Measurements from ENCODE around the gene ARHGAP6. TPM values are rescaled to one million over a fixed set of nuclear protein-coding genes. Genes with fewer than 3 reads are reported as not detected.

Gene ARHGAP6
- total RNA-seq, 6 experiments from 2014 or later: 0.51 to 1.0 (median 0.69) TPM

DNA sequence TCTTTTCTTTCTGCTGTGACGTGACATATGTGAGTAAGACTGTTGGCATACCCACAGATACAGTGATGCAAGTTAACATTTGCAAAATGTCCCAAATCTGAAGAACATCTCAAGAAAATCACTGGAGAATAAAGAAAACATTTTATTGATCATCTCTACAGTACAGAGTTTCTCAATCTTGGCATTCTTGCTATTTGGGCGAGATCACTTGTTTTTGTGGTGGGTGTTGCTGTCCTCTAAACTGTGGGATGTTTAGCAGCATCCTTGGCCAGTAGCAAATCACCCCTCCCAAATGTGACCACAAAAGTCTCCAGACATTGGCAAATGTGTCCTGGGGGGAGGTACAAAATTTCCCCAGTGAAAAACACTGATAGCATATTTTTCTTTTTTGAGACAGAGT is 343.7 kb downstream of the ARHGAP6 start:
- H3K36me3 Mint-ChIP-seq (ENCODE audit: low read depth): no peaks in the 10 kb centered on the region
- H3K27me3 Mint-ChIP-seq (ENCODE audit: insufficient read depth): no peaks in the 10 kb centered on the region
- H3K9me3 Mint-ChIP-seq: no peaks in the 10 kb centered on the region
- H3K4me3 Mint-ChIP-seq: no peak overlapping the region
- no peak for TF ChIP-seq CTCF (IDR thresholded peaks at IDR 0.05)
- no peaks in the 10 kb centered on the region; the same call in 1 of the 2 replicates for H3K4me1 Mint-ChIP-seq (ENCODE audit: low read depth)
- H3K27ac Mint-ChIP-seq: no peak overlapping the region
- DNase-seq: no peak

- no peak overlapping the region for H3K27ac Mint-ChIP-seq
- no peaks in the 10 kb centered on the region for H3K9me3 Mint-ChIP-seq
- no peak overlapping the region for H3K4me3 Mint-ChIP-seq
- peaks cover 1% of the 10 kb centered on the region; the same call in 1 of the 2 replicates for H3K27me3 Mint-ChIP-seq (ENCODE audit: insufficient read depth)
- no peak for TF ChIP-seq CTCF (IDR thresholded peaks at IDR 0.05)
- H3K36me3 Mint-ChIP-seq (ENCODE audit: low read depth): no peaks in the 10 kb centered on the region
- no peaks in the 10 kb centered on the region; the same call in 1 of the 2 replicates for H3K4me1 Mint-ChIP-seq (ENCODE audit: low read depth)
- DNase-seq: no peak
Measured at GRCh38 chrX:11319806-11320520, 345.8 kb downstream of the ARHGAP6 start.

DNA sequence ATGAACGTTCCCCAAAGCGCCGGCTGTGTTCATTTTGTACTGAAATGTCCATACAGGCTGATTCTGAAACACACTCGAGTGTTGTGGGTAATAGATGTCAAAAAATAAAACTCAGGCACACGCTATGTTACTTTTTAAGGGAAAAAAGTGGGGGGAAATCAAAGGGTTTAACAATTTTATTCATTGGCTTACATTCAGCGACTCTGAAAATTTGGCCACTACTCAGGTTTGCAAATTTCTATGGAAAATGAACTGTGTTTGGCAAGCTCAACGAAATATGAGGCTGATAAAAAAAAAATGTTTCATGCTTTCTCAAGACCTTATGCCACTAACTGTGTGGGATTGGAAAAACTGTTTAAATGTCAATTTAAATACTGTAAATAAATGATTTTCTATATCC is 354.0 kb downstream of the ARHGAP6 start:
- no peak for TF ChIP-seq CTCF (IDR thresholded peaks at IDR 0.05)
- H3K36me3 Mint-ChIP-seq (ENCODE audit: low read depth): no peaks in the 10 kb centered on the region
- no peak for DNase-seq
- no peak overlapping the region for H3K4me3 Mint-ChIP-seq
- peaks cover 9% of the 10 kb centered on the region for H3K4me1 Mint-ChIP-seq (ENCODE audit: low read depth)
- H3K27ac Mint-ChIP-seq: no peak overlapping the region
- peaks cover 3% of the 10 kb centered on the region for H3K27me3 Mint-ChIP-seq (ENCODE audit: insufficient read depth)
- H3K9me3 Mint-ChIP-seq: no peaks in the 10 kb centered on the region

- peaks cover 9% of the 10 kb centered on the region for H3K4me1 Mint-ChIP-seq (ENCODE audit: low read depth)
- H3K27ac Mint-ChIP-seq: no peak overlapping the region; the same call in 1 of the 2 replicates
- no peaks in the 10 kb centered on the region for H3K9me3 Mint-ChIP-seq
- TF ChIP-seq CTCF (IDR thresholded peaks at IDR 0.05): no peak
- peaks cover 2% of the 10 kb centered on the region; the same call in 1 of the 2 replicates for H3K27me3 Mint-ChIP-seq (ENCODE audit: insufficient read depth)
- H3K36me3 Mint-ChIP-seq (ENCODE audit: low read depth): no peaks in the 10 kb centered on the region
- peak; percentile 0 for DNase-seq
- H3K4me3 Mint-ChIP-seq: no peak overlapping the region
Measured at GRCh38 chrX:11309220-11309619, 356.5 kb downstream of the ARHGAP6 start.

GRCh38 chrX:11305641-11306040 is 360.1 kb downstream of the ARHGAP6 start:
- no peak overlapping the region for H3K4me3 Mint-ChIP-seq
- no peaks in the 10 kb centered on the region for H3K9me3 Mint-ChIP-seq
- peaks cover 9% of the 10 kb centered on the region for H3K4me1 Mint-ChIP-seq (ENCODE audit: low read depth)
- H3K27me3 Mint-ChIP-seq (ENCODE audit: insufficient read depth): no peaks in the 10 kb centered on the region
- no peaks in the 10 kb centered on the region for H3K36me3 Mint-ChIP-seq (ENCODE audit: low read depth)
- no peak overlapping the region for H3K27ac Mint-ChIP-seq
- no peak for DNase-seq
- no peak for TF ChIP-seq CTCF (IDR thresholded peaks at IDR 0.05)

Measured in HFFc6 (cell line).